Endothelial cell of umbilical vein (primary cell): ENCODE data around the gene OLFML2B. TPM values are rescaled to one million over a fixed set of nuclear protein-coding genes. Genes with fewer than 3 reads are reported as not detected.

Experiments used
- BruUV-seq: library from RNA; stranded (reverse); fragments of 400-500 nt; replicated peaks from 2 replicates; lab custom pipeline; 2021; lab: Mats Ljungman, UMichigan
- CTCF ChIA-PET: fragments of 300-600, 350-600 bp; sonication (Branson Sonifier 250); formaldehyde crosslinking; loops from one replicate; lab custom pipeline; 2021; ENCODE audit warnings: antibody characterized with exemption, inconsistent platforms; lab: Charles Lee
- POLR2A ChIA-PET: fragments of 300-600, 350-600 bp; sonication (Branson Sonifier 250); formaldehyde crosslinking; loops from one replicate; lab custom pipeline; 2021; ENCODE audit warnings: antibody characterized with exemption, inconsistent platforms; lab: Charles Lee
- DNase-seq: peaks from one replicate; pipeline ENCODE4 v3.0.0-alpha.2; 2011; ENCODE audit warnings: low read depth, low spot score
- FAIRE-seq: peaks from 2 replicates; lab custom pipeline; 2011; peaks lifted over from hg19 to GRCh38; lab: Jason Lieb, UNC
- H2AFZ ChIP-seq: 2 replicates; pipeline ENCODE4 v1.6.0; 2012; ENCODE audit warnings: low read depth, low read length, control low read depth, inconsistent platforms
- H3K27ac ChIP-seq: 2 replicates; pipeline ENCODE4 v1.5.1; 2011; ENCODE audit warnings: low read depth, mild to moderate bottlenecking, control low read depth, low read length, moderate library complexity; ENCODE audit not compliant: insufficient read depth
- H3K27me3 ChIP-seq, 2 experiments: 2 replicates each; pipeline versions ENCODE4 v1.6.0 to v1.6.1; 2011; ENCODE audit warnings: low read length in 2 of 2, mixed read lengths in 1 of 2; ENCODE audit not compliant: control insufficient read depth in 2 of 2, insufficient read depth in 2 of 2
- H3K36me3 ChIP-seq, 2 experiments: 2 replicates in 1 of 2; 3 replicates in 1 of 2; pipeline ENCODE4 v1.5.1; 2011; ENCODE audit warnings: low read length in 2 of 2, mild to moderate bottlenecking in 1 of 2, moderate library complexity in 1 of 2; ENCODE audit not compliant: control insufficient read depth in 2 of 2, insufficient read depth in 2 of 2; ENCODE audit errors: extremely low read depth in 1 of 2
- H3K4me1 ChIP-seq: 3 replicates; pipeline ENCODE4 v1.5.1; 2011; ENCODE audit warnings: mild to moderate bottlenecking, low read length; ENCODE audit not compliant: control insufficient read depth, insufficient read depth; ENCODE audit errors: extremely low read depth
- H3K4me2 ChIP-seq: 2 replicates; pipeline ENCODE4 v1.6.1; 2011; ENCODE audit warnings: low read length, control low read depth, mixed read lengths; ENCODE audit not compliant: insufficient read depth
- H3K4me3 ChIP-seq, 3 experiments: fragments of 200-600 bp in 1 of 3; sonication (generic), shearing (Covaris generic) in 1 of 3; replicated peaks in 1 of 3; 2 replicates each; pipeline ENCODE4 v1.5.1; 2011 to 2016; ENCODE audit warnings: control low read depth in 3 of 3, low read length in 3 of 3, mild to moderate bottlenecking in 2 of 3, inconsistent platforms in 1 of 3, low read depth in 1 of 3, moderate library complexity in 1 of 3; ENCODE audit not compliant: insufficient read depth in 1 of 3
- H3K79me2 ChIP-seq: 2 replicates; pipeline ENCODE4 v1.6.0; 2012; ENCODE audit warnings: low read length, inconsistent platforms; ENCODE audit not compliant: control insufficient read depth, insufficient read depth
- H3K9ac ChIP-seq: replicated peaks from 2 replicates; pipeline ENCODE3; 2011; ENCODE audit warnings: low read length, control low read depth; ENCODE audit not compliant: insufficient read depth; ENCODE audit errors: extremely low read depth
- H3K9me1 ChIP-seq: replicated peaks from 3 replicates; pipeline ENCODE4 v1.6.0; 2011; ENCODE audit warnings: mild to moderate bottlenecking, low read length; ENCODE audit not compliant: control insufficient read depth, insufficient read depth; ENCODE audit errors: extremely low read depth
- H3K9me3 ChIP-seq: replicated peaks from 2 replicates; pipeline ENCODE4 v1.5.1; 2012; ENCODE audit warnings: low read length, inconsistent platforms; ENCODE audit not compliant: control insufficient read depth, insufficient read depth
- H4K20me1 ChIP-seq: replicated peaks from 2 replicates; pipeline ENCODE3; 2011; ENCODE audit warnings: mild to moderate bottlenecking, low read length; ENCODE audit not compliant: control insufficient read depth, insufficient read depth; ENCODE audit errors: extremely low read depth
- EZH2 ChIP-seq: IDR thresholded peaks from 2 replicates; pipeline ENCODE4 v1.6.1; 2012; ENCODE audit warnings: borderline replicate concordance, low read depth, mild to moderate bottlenecking, moderate library complexity, low read length, inconsistent platforms; ENCODE audit not compliant: severe bottlenecking
- FOS ChIP-seq: IDR thresholded peaks from 2 replicates; pipeline ENCODE4 v1.6.1; 2011; ENCODE audit warnings: mild to moderate bottlenecking, low read length, moderate library complexity, borderline replicate concordance; ENCODE audit not compliant: insufficient read depth
- GATA2 ChIP-seq: IDR thresholded peaks from 2 replicates; pipeline ENCODE4 v1.7.0; 2011; ENCODE audit warnings: low read depth, mild to moderate bottlenecking, moderate library complexity, mixed read lengths, low read length; ENCODE audit not compliant: insufficient read length, insufficient read depth
- JUN ChIP-seq: IDR thresholded peaks from 2 replicates; pipeline ENCODE4 v1.6.1; 2011; ENCODE audit warnings: borderline replicate concordance, low read depth; ENCODE audit not compliant: insufficient read length, insufficient read depth
- MYC ChIP-seq: IDR thresholded peaks from one replicate; pipeline ENCODE4 v1.6.1; 2011; ENCODE audit warnings: mild to moderate bottlenecking, low read depth, low read length
- POLR2A ChIP-seq: IDR thresholded peaks from 2 replicates; pipeline ENCODE4 v1.6.1; 2012; ENCODE audit warnings: low read depth, mild to moderate bottlenecking, control low read depth, low read length
- POLR2AphosphoS5 ChIP-seq: IDR thresholded peaks from 2 replicates; pipeline ENCODE4 v1.6.1; 2012; ENCODE audit warnings: low read depth, mild to moderate bottlenecking, control low read depth, low read length, moderate library complexity; ENCODE audit not compliant: insufficient read depth
- dilution Hi-C: fragments of 300-500 bp; cut with MboI; formaldehyde crosslinking; loops from one replicate; pipeline ENCODE4 v1.15.0; 2019; ENCODE audit warnings: low sequenced_read_pairs; ENCODE audit not compliant: extremely low pct_ligation_motif_present
- intact Hi-C: fragments of 100-400 bp; cut with micrococcal nuclease; formaldehyde crosslinking; loops from one replicate; pipeline ENCODE4 v1.10.0; 2022
- polyA plus RNA-seq, 4 experiments: library from polyadenylated mRNA; depleted of rRNA in 3 of 4; stranded (reverse) in 3 of 4; unstranded in 1 of 4; fragments of >200 nt; gene quantifications; 2 replicates each; pipeline versions ENCODE4 v1.2.1 to v1.2.3, GENCODE V29; 2011 to 2012; ENCODE audit warnings: missing spikeins in 1 of 4
- total RNA-seq: library from RNA; stranded (reverse); gene quantifications from 2 replicates; pipeline ENCODE4 v1.2.3, GENCODE V29; 2021
- TF ChIP-seq, protein P1 (sequence below): IDR thresholded peaks from 2 replicates; pipeline ENCODE4 v1.6.1; 2011; ENCODE audit not compliant: insufficient read depth, insufficient read length
- TF ChIP-seq, protein P2 (sequence below), 2 donors: IDR thresholded peaks; 1 replicate in 1 of 2; 2 replicates in 1 of 2; pipeline ENCODE4 v1.5.1; 2011; ENCODE audit warnings: low read length in 2 of 2, mild to moderate bottlenecking in 2 of 2, moderate library complexity in 2 of 2, control low read depth in 1 of 2, inconsistent platforms in 1 of 2, low read depth in 1 of 2; ENCODE audit not compliant: insufficient read depth in 1 of 2; ENCODE audit errors: extremely low read depth in 1 of 2

Gene OLFML2B
- total and polyA plus RNA-seq, 2 donors (not counting 3 experiments of a cell fraction or from before 2014, with no cell fraction given), result 0.58 to 0.62 TPM

DNA sequence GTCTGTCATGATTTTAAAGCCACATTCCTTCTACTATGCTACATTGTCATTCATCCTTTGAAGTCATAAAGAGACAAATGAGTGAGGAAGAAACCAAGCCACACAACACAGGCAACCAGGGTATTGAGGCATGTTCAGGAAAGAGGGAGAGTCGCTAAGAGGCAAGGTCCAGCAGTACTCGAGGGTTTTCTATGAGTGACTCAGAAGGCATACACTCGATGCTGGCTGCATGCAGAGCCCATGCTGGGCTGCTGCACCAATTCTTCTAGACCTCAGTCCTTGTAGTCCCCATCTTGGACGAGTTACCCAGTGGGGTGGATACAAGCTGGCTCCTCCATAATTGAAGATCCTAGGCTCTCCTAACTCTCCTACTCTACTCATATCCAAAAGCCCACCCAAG, 57.6 kb downstream of the OLFML2B start:
- Histone ChIP-seq H3K4me1 (peaks cover 18% of the 10 kb centered on the region), H3K4me2 (no peak overlapping the region), H3K27me3 (no peaks in the 10 kb centered on the region), H3K36me3 (no peaks in the 10 kb centered on the region), H3K9ac (no peak overlapping the region), H4K20me1 (no peaks in the 10 kb centered on the region), H3K79me2 (no peaks in the 10 kb centered on the region), H2AFZ (no peak overlapping the region), H3K9me1 (no peaks in the 10 kb centered on the region), H3K4me3 (no peak overlapping the region), H3K27ac (no peak overlapping the region), H3K9me3 (no peaks in the 10 kb centered on the region)
- CTCF ChIA-PET, result interaction anchor here (1.0 kb wide), 1 partner anchor 102 kb away, joined by 3 read pairs; no protein-coding TSS in a partner anchor
- POLR2A ChIA-PET, result no interaction called here
- dilution Hi-C loops, result no loop called here
- no peak for FAIRE-seq
- no peak for DNase-seq
- no TSS peak for BruUV-seq
- intact Hi-C loops, result no loop called here
- TF ChIP-seq, protein P1, sequence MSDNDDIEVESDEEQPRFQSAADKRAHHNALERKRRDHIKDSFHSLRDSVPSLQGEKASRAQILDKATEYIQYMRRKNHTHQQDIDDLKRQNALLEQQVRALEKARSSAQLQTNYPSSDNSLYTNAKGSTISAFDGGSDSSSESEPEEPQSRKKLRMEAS, result no peak
- TF ChIP-seq FOS, result no peak

DNA sequence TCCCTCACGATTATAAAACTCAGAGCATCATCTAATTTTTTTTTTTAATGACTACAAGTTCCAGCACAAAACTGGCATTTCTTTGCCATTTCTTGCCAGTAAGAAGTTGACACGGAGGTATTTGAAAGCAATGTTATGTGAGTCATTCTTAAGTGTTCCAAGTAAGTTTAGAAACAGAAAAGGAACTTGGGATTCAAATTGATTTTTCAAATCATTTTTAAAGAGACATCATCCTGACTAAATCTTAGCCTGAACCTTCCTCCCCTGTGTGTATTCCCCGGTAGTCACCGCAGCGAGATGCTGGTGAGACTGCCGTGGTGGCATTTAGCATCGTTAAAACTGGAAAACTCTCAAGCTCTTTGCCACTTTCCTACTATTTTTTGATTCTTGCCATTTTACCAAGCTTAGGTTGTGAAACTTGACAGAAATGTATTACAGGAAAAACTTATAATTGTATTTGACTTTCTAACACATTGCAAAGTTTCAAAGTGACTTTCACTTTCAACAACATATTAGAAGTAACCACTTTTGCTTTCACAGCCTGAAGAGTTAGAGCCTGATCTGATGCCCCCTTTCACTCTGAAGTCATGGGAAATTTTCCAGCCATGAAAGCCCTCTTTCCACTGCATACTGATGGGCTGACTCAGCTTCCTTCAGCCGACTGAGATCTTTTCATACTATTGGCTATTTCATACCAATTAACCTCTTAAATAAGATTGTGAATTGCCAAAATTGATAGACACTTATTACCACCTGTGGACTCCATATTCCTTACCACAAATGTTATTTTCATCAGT, 61.4 kb downstream of the OLFML2B start:
- FAIRE-seq, result peak; percentile 98
- Histone ChIP-seq H3K36me3 (peaks cover 3 to 7% of the 10 kb centered on the region in 2 experiments), H3K4me2 (peak overlapping the region; percentile 97), H3K27ac (peak overlapping the region; percentile 98), H3K27me3 (no peaks in the 10 kb centered on the region), H4K20me1 (no peaks in the 10 kb centered on the region), H3K4me1 (peaks cover 21% of the 10 kb centered on the region), H3K9ac (peak overlapping the region; percentile 92), H2AFZ (no peak overlapping the region), H3K4me3 (peak overlapping the region in 2 of 3 experiments; percentile 17 to 80), H3K79me2 (no peaks in the 10 kb centered on the region), H3K9me1 (no peaks in the 10 kb centered on the region), H3K9me3 (no peaks in the 10 kb centered on the region)
- TF ChIP-seq POLR2AphosphoS5 (peak; percentile 33), FOS (peak; percentile 74), EZH2 (no peak), MYC (no peak), JUN (peak; percentile 79), POLR2A (no peak), GATA2 (peak; percentile 28)
- TF ChIP-seq, protein P1, result no peak
- TF ChIP-seq, protein P2, sequence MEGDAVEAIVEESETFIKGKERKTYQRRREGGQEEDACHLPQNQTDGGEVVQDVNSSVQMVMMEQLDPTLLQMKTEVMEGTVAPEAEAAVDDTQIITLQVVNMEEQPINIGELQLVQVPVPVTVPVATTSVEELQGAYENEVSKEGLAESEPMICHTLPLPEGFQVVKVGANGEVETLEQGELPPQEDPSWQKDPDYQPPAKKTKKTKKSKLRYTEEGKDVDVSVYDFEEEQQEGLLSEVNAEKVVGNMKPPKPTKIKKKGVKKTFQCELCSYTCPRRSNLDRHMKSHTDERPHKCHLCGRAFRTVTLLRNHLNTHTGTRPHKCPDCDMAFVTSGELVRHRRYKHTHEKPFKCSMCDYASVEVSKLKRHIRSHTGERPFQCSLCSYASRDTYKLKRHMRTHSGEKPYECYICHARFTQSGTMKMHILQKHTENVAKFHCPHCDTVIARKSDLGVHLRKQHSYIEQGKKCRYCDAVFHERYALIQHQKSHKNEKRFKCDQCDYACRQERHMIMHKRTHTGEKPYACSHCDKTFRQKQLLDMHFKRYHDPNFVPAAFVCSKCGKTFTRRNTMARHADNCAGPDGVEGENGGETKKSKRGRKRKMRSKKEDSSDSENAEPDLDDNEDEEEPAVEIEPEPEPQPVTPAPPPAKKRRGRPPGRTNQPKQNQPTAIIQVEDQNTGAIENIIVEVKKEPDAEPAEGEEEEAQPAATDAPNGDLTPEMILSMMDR (IDR thresholded peaks at IDR 0.05; ENCODE audit: extremely low read depth in 1 of 2, insufficient read depth in 1 of 2, low read depth in 1 of 2, low read length in 2 of 2), result no peak
- intact Hi-C loops, result loop anchor here (1.0 to 5.0 kb wide), 3 partner anchors 57 to 170 kb away; partner anchors contain the start of gene OLFML2B
- peak; percentile 96 for DNase-seq
- dilution Hi-C loops, result no loop called here
- ChIA-PET CTCF (interaction anchor here (0.7 to 2.4 kb wide), 7 partner anchors 9 to 170 kb away, joined by 3 to 15 read pairs (median 5); partner anchors contain the start of gene OLFML2B), POLR2A (interaction anchor here (1.0 kb wide), 1 partner anchor 62 kb away, joined by 4 read pairs; the partner anchor contains the start of gene OLFML2B)
- TSS peak; percentile 98 for BruUV-seq
